Cardiac septum (tissue), 1 donor: ENCODE data around the gene WLS. TPM values are rescaled to one million over a fixed set of nuclear protein-coding genes. Genes with fewer than 3 reads are reported as not detected.

ENCODE experiments used
- DNase-seq: peaks from one replicate; pipeline ENCODE4 v3.0.0-alpha.2; 2020; ENCODE audit warnings: low spot score
- intact Hi-C: fragments of 100-400 bp; cut with DNase I; formaldehyde crosslinking; loops from one replicate; pipeline ENCODE4 v1.14.0; 2022
- total RNA-seq: library from RNA; stranded (reverse); fragmentation: NEBNext Ultra II Directional; extraction: Animal tissue kit (Norgen Biotek cat#: 25700); gene quantifications from one replicate; pipeline ENCODE4 v1.2.1, GENCODE V29; 2021
- donor health status: DM: no; HTN: no; CAD: no.

WLS gene
- total RNA-seq, 1 donor from 2014 or later = 78.0 TPM

DNA sequence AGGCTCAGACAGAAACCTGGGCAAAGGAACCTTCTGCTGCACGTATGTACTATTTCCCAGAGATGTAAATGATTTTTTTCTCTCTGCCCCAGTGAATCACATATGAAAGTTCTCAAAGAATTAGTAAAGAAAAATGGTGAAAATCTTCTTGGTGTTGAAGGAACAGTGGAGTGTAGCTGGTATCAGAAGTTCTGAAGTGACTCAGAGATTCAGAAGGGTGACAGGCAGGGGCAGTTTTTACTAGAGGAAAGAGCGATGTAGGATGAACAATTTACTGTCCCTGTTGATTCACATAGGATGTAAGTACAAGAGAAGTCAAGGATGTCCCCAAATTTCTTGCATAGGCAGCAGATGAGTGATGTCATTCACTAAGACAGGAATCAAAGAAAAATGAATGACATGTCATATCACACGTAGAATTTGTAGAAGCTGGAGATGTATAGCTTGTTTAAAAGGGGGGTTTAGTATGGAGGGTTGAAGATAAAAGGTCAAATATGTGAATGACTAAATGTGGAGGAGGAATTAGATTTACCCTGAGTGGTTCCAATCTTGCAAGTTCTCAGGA, 26.4 kb downstream of the WLS start:
- no peak for DNase-seq
- intact Hi-C loops = no loop called here

DNA sequence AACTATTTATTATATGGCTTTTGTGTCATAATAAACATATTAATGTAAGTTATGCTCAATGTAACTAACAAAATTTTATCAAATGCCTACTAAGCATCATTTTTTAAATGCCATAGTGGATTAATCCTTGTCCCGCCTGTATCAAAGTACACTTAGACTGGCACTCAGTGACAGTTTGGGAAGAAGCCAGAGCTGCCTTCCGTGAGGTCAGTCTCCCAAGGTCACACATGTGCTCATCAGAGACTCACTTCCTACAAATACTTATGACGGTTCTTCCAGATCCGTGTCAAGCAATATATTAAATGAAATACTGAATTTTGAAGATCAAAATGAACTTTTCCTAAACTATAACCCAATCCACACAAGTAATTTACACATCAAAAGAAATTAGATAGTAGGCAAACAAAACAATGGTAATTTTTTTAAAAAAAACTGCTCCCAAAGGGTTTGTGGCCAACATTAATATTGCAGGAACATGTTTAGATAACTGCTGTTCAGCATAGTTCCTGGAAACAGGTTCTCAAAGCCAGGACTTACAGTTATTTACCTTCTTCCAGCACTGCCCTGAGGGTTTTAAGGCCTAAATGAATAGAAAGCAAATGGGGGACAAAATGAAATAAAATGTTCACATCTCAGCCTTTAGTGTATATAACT, 27.2 kb downstream of the WLS start:
- no peak for DNase-seq
- intact Hi-C loops = no loop called here

DNA sequence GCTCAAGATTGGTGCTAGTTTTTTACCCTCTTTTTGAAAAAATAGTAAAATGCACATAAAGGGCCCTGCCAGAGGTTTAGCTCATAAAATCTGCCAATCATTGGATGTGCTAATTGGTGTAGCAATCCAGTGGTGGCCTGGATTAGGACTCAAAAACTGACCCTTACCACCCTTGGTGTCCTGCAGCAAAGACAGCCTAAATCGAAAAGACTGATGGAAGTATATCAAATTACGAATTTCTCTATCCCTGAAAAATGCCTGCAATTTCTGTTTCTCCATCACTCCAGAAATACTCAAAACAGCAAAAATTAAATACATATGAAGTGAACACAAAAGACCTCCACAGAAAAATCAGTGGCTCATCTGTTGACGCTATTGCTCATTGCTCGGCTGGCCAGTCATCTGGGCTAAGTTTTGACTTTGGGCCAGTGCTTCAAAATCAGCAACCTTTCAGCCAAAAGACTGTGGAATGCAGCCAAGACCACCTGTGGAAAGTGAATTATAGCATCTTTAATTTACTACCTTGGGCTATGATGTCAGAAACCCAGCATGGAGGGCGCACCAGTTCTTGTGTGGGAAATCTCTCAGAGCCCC, 30.0 kb downstream of the WLS start:
- intact Hi-C loops = no loop called here
- no peak for DNase-seq

DNA sequence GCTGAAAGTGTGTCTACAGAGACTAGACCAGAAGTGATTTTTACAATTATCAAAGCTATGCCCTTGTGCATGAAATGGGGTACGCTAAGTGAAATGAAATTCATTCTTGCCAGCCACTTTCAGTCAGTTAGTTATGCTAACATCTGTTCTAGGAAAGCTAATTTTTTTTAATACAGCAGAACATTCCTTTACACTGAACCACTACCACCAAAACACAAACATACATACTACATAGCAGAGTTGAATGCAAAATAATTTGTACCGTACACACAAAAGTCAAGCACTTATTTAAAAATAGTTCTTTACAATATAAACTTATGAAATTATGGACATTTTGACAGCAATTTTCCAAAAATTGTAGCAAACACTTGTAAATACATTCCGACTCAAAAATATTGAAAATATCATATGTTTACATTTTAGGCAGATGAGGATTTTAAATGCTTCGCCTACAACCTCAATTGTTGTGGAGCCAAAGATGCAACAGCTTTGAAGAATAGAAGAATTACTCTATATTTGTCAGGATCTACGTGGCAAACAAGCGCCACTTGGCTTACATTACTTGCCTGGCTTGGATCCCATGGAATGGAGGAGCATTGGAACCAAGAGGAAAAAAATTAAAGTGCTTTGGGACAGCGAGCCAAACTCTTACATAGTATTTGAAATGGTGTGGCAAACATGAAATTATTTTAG, 30.6 kb downstream of the WLS start:
- no peak for DNase-seq
- intact Hi-C loops = no loop called here

DNA sequence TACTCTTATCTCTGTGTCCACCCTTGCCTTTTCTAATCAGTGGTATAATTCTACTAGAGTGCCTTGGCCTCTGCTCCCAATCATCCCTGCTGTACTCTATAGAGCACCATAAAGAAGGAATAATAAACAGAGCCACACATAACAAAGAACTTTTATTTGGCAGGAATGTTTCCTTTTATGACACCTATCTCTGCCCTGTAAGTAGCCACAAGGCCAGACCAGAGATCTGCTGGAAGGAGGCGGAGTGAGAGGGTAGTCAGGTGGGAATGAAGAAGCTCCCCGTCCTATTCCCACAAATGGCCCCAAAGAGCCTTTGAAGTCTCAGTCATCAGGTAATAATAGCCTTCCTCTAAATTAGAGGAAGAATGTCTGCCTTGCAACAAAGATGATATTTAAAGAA, 32.7 kb downstream of the WLS start:
- intact Hi-C loops = no loop called here
- DNase-seq = no peak

DNA sequence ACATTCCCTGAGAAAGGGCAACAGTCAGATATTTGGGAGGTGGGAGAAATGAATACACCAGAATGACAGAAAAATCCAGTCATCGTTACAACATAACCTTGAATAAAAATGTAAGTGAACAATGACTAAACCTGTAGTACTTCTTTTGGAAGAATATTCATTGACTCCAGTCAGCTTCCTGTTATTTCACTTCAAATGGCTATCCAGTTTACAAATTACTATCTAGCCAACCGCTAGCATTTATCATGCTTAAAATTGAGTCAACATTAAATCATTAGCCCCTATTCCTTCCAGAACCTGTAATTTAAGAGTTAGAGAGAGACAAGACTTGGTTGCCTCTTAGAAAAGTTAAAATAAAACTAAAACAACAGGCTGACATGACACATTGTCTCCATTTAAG, 33.6 kb downstream of the WLS start:
- intact Hi-C loops = no loop called here
- no peak for DNase-seq

DNA sequence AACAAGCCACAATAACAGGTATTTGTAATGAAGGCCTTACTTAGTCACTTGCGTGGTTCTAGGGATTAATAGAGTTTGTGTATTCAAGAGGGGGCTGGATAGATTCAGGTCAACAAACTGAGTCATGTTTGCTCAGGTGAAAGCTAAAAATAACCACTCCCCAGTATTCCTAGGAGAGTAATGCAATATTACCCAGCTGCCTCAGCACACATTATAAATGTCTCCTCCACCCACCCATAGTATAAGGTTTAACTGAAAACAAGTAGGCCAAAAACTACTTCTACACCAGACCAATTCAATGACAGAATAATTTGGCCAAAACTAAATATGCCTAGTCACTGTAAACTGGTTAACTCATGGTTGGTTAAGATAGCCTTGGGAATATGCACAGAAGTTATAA, 34.4 kb downstream of the WLS start:
- intact Hi-C loops = loop anchor here (2.0 kb wide), 1 partner anchor 23 kb away; no protein-coding TSS in a partner anchor
- DNase-seq = no peak

DNA sequence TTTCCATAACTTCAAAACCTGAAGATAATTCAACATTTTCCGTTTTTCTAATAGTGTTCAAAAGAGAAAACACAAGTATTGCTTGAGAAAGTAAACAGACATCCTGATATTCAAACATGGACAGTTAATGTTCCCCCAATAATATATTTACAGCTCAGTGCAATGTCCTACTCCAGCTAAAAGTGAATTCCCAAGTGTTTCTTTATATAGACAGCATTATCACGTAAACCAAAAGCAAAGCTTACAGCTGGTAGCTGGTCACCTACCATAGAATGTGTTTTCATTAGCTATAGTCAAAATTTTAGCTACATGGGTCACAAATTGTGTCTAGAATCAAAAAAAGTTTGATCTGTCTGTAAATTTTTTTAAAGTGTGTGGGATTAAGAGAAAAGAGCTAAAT, 34.9 kb downstream of the WLS start:
- intact Hi-C loops = loop anchor here (2.0 kb wide), 1 partner anchor 23 kb away; no protein-coding TSS in a partner anchor
- no peak for DNase-seq

DNA sequence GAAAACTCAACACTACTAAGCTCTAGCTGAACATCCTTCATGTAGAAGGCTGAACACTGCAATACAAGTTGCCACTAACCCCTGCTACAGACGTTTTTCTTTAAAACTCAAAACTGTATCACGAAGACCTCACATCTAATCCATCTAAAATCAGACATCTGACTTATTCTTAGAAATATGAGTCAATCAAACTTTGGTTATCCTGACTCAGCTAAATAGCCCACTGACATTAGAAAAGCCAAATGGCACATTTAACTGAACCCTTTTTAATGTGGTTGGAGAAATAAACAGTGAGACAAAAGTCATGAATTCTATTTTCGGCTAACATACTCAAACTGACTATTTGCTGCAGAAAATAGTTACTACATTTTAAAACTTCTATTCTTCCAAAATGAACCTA, 35.6 kb downstream of the WLS start:
- no peak for DNase-seq
- intact Hi-C loops = loop anchor here (2.0 kb wide), 1 partner anchor 22 kb away; no protein-coding TSS in a partner anchor

DNA sequence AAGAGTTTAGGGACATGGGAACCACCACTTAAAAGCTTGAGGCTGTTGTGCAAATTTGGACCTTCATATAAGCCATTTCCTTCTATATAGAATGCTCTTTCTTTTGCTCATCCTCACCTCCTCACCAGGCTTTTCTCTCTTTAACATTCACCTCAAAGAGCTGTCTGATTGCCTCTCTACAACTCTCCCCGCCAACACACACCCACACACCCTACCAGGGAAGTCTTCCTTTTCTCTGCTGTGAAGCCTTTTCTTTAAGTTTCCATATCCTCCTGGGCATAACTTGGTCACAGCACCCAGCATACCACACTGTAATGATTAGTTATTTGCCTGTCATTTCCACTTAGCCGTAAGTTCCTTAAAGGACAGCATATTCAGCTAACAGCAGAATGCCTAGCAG, 40.6 kb downstream of the WLS start:
- DNase-seq = no peak
- intact Hi-C loops = no loop called here

DNA sequence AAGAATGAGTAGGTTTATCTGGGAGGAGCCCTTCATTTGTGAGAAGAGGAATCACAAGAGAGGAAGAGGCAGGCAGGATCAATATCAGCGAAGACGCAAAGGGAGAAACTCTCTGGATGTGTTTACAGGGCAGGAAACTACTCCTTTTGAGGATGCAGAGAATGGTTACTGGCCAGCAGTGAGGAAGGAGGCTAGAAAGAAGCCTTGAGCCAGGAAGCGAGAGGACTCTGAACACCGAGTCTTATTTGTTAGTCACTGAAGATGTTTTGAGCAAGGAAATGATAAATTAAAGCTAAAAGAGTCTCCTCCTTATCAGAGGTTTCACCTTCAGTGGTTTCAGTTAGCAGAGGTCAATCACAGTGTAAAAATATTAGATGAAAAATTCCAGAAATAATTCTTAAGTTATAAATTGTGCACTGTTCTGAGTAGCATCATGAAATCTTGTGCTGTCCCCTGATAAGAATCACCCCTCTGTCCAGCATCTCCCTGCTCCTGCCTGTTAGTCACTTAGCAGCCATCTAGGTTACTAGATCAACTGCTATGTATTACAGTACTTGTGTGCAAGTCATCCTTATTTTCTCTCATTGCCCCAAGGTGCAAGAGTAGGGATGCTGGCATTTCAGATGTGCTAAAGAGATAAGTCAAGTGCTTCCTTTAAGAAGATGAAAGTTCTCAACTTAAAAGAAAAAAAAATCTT, 43.5 kb downstream of the WLS start:
- no peak for DNase-seq
- intact Hi-C loops = no loop called here

DNA sequence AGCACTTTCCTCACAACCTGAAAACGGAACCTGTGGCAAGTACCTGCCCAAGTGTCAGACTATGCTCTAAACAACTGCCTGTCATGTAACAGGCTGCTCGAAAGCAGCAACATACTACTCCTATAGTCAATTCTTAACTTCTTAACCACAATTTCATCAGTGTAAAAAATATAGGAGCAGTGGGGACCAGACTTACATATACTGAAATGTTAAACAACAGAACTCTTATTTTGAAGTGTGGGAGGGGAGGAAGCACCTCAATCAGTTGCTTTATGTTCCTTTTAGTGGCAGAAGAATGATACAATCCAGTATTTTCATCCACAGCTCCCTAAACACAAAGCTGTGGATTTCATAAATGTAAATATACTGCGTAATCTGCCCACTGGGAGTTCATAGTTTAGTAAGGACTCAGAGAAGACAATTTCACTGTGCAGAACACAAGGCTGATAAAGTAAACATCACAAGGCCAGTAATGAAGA, 44.2 kb downstream of the WLS start:
- intact Hi-C loops = no loop called here
- no peak for DNase-seq

DNA sequence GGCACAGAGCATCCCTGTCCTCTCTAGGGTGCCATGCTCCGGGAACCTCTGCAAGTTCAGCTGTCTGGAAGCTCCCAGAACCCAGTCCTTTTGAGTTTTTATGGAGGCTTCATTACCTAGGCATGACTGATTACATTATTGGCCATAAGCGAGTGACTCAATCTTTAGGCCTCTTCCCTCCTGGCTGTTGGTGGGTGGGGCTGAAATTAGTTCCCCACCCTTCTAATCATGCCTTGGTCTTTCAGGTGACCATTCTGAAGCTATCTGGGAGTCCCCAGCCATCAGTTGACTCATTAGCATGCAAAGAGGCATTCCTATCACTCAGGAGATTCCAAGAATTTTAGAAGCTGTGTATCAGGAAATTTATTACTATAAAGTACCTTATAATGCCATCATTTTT, 46.6 kb downstream of the WLS start:
- no peak for DNase-seq

DNA sequence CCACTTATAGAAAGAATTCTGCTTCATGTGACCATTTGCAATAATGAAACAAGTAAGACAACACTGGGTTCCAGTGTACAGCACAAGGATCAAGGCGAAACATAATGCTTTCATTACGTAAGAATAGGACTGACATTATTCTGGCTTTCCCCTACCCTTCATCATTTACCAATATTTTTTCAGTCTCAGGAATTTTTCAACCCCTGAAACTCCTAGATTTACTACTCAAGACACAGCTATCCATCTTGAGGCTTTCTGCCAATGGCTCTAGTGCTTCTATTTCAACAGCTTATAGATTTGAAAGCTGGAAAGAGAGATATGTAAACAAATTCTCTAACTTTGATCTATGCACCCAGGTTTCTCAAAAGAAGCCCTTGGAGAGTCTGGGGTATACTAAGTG, 48.4 kb downstream of the WLS start:
- DNase-seq = no peak
- intact Hi-C loops = no loop called here

More for the DNA sequence above, 46.6 kb downstream of the WLS start:
- intact Hi-C loops = no loop called here

DNA sequence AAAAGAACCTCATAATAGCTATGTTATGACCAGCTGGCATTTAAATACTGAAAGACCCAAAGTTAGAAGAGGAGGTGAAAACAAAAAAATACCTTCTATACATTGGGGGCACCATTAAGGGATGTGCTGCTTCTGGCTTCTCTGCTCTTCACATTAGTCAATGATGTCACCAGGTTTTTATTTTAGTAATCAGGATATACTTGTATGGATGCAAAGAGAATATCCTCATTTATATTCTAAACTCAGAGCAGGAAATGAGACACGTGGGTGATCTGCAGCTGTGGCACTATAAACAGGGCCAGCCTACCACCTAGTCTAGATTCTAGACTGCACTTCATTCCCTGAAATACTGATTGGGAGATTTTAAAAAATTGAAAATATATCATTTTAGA, 51.2 kb downstream of the WLS start:
- intact Hi-C loops = no loop called here
- no peak for DNase-seq

DNA sequence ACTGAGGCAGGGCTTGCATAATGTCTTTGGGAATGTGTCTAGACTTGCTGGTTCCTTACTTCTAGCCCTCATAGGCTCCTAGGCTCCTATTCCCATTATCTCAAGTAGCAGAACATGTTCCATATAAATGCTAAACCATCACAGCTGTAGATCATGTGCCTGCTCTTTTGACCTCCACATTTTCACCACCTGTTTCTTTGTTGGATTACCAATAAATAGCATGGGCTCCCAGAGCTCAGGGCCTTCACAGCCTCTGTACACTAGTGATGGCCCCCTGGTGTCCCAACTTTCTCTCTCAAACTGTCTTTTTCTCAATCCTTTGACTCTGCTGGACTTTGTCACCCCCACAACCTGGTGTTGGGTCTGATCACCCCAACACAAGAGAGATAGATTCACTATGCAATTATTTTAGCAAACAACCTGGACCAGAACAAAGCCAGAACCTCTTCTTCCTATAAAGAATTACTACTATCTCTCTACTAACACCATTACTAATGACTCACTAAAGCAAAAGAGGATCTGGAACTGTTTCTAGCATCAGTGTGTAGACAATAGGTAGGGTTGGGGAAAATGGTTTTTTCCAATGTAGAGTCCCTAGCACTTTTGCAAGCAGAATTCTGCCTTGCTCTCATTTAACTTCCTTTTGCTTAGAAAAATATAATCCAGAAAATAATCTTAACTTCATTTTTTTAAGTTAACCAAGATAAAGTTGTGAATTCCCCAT, 51.7 kb downstream of the WLS start:
- intact Hi-C loops = no loop called here
- no peak for DNase-seq

DNA sequence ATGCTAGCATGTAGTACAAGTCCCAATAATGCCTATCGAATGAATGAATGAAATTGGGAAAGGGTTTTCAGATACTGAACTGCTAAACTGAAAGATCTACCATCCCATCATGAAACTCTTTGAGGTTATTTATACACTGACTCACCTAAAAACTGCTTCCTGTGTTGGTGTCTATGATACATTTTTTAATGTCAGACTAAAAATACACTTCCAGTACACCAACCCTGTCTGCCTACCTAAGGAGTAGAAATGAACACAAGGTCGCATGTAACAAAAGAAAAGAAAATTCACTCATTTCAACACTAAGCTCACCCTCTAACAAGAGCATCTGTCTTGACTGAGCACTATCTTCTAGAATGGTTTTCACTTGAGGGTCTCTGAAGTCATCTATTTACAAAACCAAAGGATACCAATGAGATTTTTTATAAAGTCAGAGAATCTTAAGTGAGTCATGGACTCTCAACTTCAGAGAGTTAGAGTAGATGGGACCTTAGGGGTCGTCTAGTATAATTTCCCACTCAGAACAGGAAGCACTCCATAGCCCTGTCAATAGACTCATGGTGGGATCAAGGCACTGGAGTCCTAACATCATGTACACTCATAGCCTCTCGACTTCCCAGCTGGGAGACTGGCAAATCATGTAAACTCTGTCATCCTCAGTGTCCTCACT, 53.4 kb downstream of the WLS start:
- DNase-seq = no peak
- intact Hi-C loops = no loop called here

DNA sequence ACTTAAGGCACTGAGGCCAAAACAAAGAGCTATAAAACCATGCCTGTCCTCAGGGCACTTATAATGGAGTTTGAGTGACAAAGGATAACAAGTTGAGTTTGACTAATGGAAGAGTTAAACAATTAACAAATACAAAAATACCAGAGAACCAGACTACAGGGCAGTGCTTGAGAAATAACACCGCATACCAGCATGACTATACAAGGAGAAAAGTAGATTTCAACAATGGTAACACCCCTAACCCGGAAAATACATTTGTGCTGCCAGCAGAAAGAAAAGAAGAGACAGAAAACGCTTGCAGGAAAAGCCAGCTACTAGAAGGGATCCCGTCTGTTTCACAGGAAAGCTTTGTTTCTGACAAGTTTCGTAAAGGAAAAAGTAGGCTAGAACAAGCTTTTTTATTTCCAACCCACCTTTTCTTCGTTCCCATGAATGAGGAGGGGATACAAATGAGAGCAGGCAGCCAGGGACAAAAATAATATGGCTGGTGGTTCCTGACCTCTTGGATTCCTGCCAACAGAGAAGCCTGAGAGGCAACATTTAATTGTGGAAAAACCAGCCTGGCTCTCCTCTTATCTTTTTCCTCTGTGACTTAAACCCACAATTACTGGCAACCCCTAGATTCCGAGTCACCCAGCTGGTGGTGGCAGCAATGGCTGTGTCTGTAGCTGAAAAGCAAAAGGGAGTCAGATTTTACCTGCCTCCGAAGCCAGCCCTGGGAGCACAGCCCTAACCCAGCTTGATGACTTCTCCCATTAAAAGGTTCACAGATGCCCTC, 56.5 kb downstream of the WLS start:
- intact Hi-C loops = loop anchor here (2.0 kb wide), 2 partner anchors 21 to 55 kb away; no protein-coding TSS in a partner anchor
- DNase-seq = no peak
